Tibial nerve (tissue), 4 donors: ENCODE data around the gene REPS2. TPM values are rescaled to one million over a fixed set of nuclear protein-coding genes. Genes with fewer than 3 reads are reported as not detected.

Experiments
- DNase-seq, 2 donors: peaks; one replicate each; pipeline ENCODE4 v3.0.0-alpha.2; 2019; ENCODE audit warnings: low spot score in 2 of 2
- H3K27ac ChIP-seq, 4 donors: fragments of 200-600 bp; sonication (generic) in 3 of 4; one replicate each; pipeline ENCODE4 v1.5.1; 2017 to 2019; ENCODE audit warnings: mild to moderate bottlenecking in 1 of 4
- H3K27me3 ChIP-seq, 2 donors: fragments of 200-600 bp; sonication (generic) in 1 of 2; one replicate each; pipeline versions ENCODE4 v1.5.1 to v1.6.0; 2017 to 2019
- H3K36me3 ChIP-seq, 3 donors: fragments of 200-600 bp; sonication (generic); one replicate each; pipeline ENCODE4 v1.5.1; 2018 to 2019
- H3K4me1 ChIP-seq, 4 donors: fragments of 200-600 bp; sonication (generic) in 3 of 4; one replicate each; pipeline ENCODE4 v1.5.1; 2017 to 2019
- H3K4me3 ChIP-seq, 4 donors: fragments of 200-600 bp; sonication (generic) in 3 of 4; one replicate each; pipeline ENCODE4 v1.5.1; 2017 to 2019; ENCODE audit warnings: mild to moderate bottlenecking in 1 of 4, moderate library complexity in 1 of 4
- H3K9me3 ChIP-seq, 4 donors: fragments of 200-600 bp; sonication (generic) in 3 of 4; one replicate each; pipeline ENCODE4 v1.5.1; 2017 to 2019
- CTCF ChIP-seq, 5 experiments: fragments of 200-600 bp in 3 of 5; fragments of 450-650 bp in 2 of 5; sonication (generic) in 3 of 5; IDR thresholded peaks; one replicate each; pipeline ENCODE4 v1.5.1; 2016 to 2019; ENCODE audit warnings: antibody characterized with exemption in 5 of 5, mild to moderate bottlenecking in 3 of 5, moderate library complexity in 2 of 5
- EP300 ChIP-seq, 2 donors: sonication (generic); formaldehyde crosslinking; IDR thresholded peaks; one replicate each; pipeline ENCODE4 v1.6.1; 2017; ENCODE audit warnings: antibody characterized with exemption in 2 of 2, mild to moderate bottlenecking in 1 of 2
- POLR2A ChIP-seq, 2 donors: fragments of 450-650 bp; IDR thresholded peaks; one replicate each; pipeline ENCODE4 v1.6.1; 2017; ENCODE audit warnings: antibody characterized with exemption in 2 of 2, mild to moderate bottlenecking in 2 of 2, moderate library complexity in 2 of 2
- WGBS, 2 donors: methylation state at CpG; one replicate each; pipeline ENCODE4 v1.1.5; 2018; 5-methylcytosine and 5-hydroxymethylcytosine counted together
- total RNA-seq, 4 donors: library from RNA; depleted of rRNA; stranded (reverse); fragments of >200 nt; gene quantifications; one replicate each; pipeline ENCODE4 v1.1.0, GENCODE V29; 2016

REPS2 gene
- total RNA-seq, 4 donors from 2014 or later, result 7.5 to 26.0 (median 9.7) TPM

- no peak for DNase-seq
- peaks cover 0 to 6% (median 0%) of the 10 kb centered on the region in 4 donors for H3K4me1 ChIP-seq
- TF ChIP-seq EP300 (IDR thresholded peaks at IDR 0.05), result no peak
- TF ChIP-seq POLR2A (IDR thresholded peaks at IDR 0.05), result no peak
- no peak for TF ChIP-seq CTCF (IDR thresholded peaks at IDR 0.05)
- no peaks in the 10 kb centered on the region for H3K36me3 ChIP-seq
- peaks cover 0 to 5% (median 0%) of the 10 kb centered on the region in 4 donors for H3K9me3 ChIP-seq
- no peak overlapping the region for H3K27ac ChIP-seq
- H3K27me3 ChIP-seq, result no peaks in the 10 kb centered on the region
- no peak overlapping the region for H3K4me3 ChIP-seq
Observed at GRCh38 chrX:16977771-16978170, 31.3 kb downstream of the REPS2 start.

DNA sequence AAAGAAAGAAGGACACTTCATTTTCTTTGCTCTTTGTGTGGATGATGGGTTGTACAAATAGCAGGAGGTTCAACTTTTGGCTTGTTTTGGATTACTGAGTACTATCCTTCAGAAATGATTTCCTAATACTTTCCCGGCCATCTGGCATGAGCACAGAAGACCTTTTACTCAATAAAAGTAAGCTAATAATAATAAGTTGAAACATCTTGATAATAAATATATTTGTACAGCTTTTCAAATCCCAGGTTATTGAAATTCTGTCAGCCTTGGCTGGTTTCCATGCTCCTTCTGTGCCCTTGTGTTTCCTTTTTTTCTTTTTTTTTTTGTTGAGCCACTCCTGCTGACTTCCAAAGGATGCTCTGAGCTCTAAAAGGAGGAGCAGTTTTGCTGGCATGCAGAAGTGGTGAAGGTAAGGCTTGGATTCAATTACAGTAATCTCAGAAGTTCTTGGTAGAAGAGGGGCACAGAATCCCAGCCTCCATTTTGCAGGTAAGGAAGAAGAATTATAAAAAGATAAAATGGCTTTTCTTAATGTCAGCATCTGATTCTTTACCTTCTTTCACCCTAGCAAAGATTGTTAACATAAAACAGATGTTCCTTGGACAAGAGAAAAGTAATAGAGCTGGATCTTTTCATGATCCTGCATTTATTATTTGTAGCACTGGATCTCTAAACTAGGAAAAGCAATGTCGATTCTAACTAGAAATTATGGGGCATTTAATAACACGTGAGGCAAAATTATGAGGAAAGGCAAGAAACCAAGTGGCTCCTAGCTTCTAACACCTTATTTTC lies 31.9 kb downstream of the REPS2 start:
- peaks cover 0 to 5% (median 0%) of the 10 kb centered on the region in 4 donors for H3K9me3 ChIP-seq
- H3K4me1 ChIP-seq, result peaks cover 0 to 6% (median 0%) of the 10 kb centered on the region in 4 donors
- no peaks in the 10 kb centered on the region for H3K27me3 ChIP-seq
- peak in 1 of 2 donors; percentile 43 for DNase-seq
- WGBS, 2 donors, result 62 to 70% methylated on average over 3 of the region's 3 CpGs
- H3K27ac ChIP-seq, result no peak overlapping the region
- H3K4me3 ChIP-seq, result no peak overlapping the region
- no peak for TF ChIP-seq EP300 (IDR thresholded peaks at IDR 0.05)
- no peaks in the 10 kb centered on the region for H3K36me3 ChIP-seq

DNA sequence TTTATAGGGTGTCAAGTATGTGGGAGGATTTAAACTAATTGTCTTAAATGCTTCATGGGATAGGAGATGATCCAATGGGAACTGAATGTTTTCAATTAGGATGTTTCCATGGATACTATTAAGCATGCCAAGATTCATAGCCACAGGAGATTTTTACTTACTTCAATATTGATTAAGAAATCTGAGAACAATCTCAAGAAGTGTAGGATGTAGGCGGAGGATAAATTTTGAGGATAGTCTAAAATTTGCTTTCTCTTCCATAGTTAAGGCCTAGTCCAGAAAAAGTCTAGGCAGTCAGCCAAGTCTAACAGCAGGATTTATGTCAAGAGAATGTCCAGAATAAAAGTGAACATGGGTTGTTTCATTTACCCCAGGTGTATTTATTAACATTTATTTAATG lies 32.8 kb downstream of the REPS2 start:
- H3K27ac ChIP-seq, result no peak overlapping the region
- no peak overlapping the region for H3K4me3 ChIP-seq
- DNase-seq, result no peak
- 89 to 91% methylated on average over 1 of the region's 1 CpG for WGBS, 2 donors
- peaks cover 0 to 6% (median 0%) of the 10 kb centered on the region in 4 donors for H3K4me1 ChIP-seq
- peaks cover 0 to 5% (median 0%) of the 10 kb centered on the region in 4 donors for H3K9me3 ChIP-seq
- no peaks in the 10 kb centered on the region for H3K27me3 ChIP-seq
- no peaks in the 10 kb centered on the region for H3K36me3 ChIP-seq
- no peak for TF ChIP-seq POLR2A (IDR thresholded peaks at IDR 0.05)
- TF ChIP-seq CTCF (IDR thresholded peaks at IDR 0.05), result no peak
- TF ChIP-seq EP300 (IDR thresholded peaks at IDR 0.05), result no peak

GRCh38 chrX:16981209-16981608 lies 34.8 kb downstream of the REPS2 start:
- Histone ChIP-seq H3K27ac (no peak overlapping the region), H3K4me1 (peaks cover 0 to 6% (median 0%) of the 10 kb centered on the region in 4 donors)
- 93 to 94% methylated on average over 1 of the region's 1 CpG for WGBS, 2 donors

GRCh38 chrX:16981980-16982379 lies 35.5 kb downstream of the REPS2 start:
- no peaks in the 10 kb centered on the region for H3K27me3 ChIP-seq
- DNase-seq, result no peak
- H3K9me3 ChIP-seq, result peaks cover 0 to 5% (median 0%) of the 10 kb centered on the region in 4 donors
- H3K36me3 ChIP-seq, result no peaks in the 10 kb centered on the region
- no peak for TF ChIP-seq POLR2A (IDR thresholded peaks at IDR 0.05)
- no peak for TF ChIP-seq EP300 (IDR thresholded peaks at IDR 0.05)
- no peak for TF ChIP-seq CTCF (IDR thresholded peaks at IDR 0.05)
- no peak overlapping the region for H3K4me3 ChIP-seq
- no peak overlapping the region for H3K27ac ChIP-seq
- H3K4me1 ChIP-seq, result peaks cover 0 to 6% (median 0%) of the 10 kb centered on the region in 4 donors

More at GRCh38 chrX:16981209-16981608, 34.8 kb downstream of the REPS2 start:
- no peak overlapping the region for H3K4me3 ChIP-seq
- no peaks in the 10 kb centered on the region for H3K36me3 ChIP-seq
- peaks cover 0 to 5% (median 0%) of the 10 kb centered on the region in 4 donors for H3K9me3 ChIP-seq
- TF ChIP-seq POLR2A (IDR thresholded peaks at IDR 0.05) (no peak), EP300 (IDR thresholded peaks at IDR 0.05) (no peak), CTCF (IDR thresholded peaks at IDR 0.05) (no peak)
- DNase-seq, result no peak
- H3K27me3 ChIP-seq, result no peaks in the 10 kb centered on the region
